GM10266 (cell line): ENCODE measurements around the gene NR2F1.

Experiments used
- DNase-seq: peaks from one replicate; pipeline ENCODE4 v3.0.0; 2012; ENCODE audit errors: extremely low spot score
- TF ChIP-seq, protein P1 (sequence below): IDR thresholded peaks from 2 replicates; pipeline ENCODE4 v1.5.1; 2012; ENCODE audit warnings: mild to moderate bottlenecking, low read depth; ENCODE audit not compliant: control insufficient read depth, insufficient read depth; ENCODE audit errors: missing control alignments

Gene NR2F1

DNA sequence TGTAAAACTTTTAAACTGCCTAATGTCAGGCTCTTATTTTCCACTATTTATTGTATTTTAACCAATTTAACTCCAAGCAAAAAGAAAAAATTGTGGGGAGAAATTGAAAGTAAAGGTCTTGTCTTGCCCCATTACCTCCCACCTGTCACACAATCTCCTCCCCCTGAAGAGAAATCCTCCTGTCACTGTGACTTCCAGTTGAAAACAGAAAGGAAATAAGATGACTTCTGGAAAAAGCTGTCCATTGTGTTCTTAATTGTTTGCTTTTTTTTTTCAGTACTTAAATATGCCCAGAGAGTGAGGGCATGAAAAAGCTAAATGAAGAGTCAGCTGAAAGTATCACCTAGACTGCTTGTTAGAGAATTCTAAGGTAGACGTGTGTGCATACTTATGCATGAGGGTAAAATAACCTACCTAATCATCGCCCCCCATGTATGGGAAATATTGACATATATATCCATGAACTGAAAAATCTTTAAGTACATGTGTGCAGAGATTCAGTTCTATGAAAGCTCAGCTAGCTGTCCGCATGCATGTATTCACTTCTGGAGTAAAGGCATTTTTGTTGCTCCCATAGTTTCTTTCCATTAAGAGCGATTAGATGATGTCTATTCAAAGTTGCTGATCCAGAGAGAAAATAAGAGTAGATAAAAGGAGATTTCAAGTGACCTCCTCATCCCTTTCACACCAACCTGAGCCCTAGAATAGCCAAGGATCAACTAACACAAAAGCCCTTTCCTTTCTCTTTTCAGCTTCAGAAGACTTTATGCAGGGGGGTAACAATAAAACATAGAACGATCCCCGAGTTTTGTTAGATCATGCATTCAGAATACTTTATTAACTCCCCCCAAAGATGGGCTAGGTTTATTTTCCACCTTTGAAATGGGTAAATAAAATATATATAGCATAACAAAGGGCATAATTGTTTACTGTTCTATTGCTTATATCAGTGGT is 7.3 kb upstream of the NR2F1 start:
- TF ChIP-seq, protein P1, sequence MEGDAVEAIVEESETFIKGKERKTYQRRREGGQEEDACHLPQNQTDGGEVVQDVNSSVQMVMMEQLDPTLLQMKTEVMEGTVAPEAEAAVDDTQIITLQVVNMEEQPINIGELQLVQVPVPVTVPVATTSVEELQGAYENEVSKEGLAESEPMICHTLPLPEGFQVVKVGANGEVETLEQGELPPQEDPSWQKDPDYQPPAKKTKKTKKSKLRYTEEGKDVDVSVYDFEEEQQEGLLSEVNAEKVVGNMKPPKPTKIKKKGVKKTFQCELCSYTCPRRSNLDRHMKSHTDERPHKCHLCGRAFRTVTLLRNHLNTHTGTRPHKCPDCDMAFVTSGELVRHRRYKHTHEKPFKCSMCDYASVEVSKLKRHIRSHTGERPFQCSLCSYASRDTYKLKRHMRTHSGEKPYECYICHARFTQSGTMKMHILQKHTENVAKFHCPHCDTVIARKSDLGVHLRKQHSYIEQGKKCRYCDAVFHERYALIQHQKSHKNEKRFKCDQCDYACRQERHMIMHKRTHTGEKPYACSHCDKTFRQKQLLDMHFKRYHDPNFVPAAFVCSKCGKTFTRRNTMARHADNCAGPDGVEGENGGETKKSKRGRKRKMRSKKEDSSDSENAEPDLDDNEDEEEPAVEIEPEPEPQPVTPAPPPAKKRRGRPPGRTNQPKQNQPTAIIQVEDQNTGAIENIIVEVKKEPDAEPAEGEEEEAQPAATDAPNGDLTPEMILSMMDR, result no peak
- DNase-seq, result peak; percentile 9

DNA sequence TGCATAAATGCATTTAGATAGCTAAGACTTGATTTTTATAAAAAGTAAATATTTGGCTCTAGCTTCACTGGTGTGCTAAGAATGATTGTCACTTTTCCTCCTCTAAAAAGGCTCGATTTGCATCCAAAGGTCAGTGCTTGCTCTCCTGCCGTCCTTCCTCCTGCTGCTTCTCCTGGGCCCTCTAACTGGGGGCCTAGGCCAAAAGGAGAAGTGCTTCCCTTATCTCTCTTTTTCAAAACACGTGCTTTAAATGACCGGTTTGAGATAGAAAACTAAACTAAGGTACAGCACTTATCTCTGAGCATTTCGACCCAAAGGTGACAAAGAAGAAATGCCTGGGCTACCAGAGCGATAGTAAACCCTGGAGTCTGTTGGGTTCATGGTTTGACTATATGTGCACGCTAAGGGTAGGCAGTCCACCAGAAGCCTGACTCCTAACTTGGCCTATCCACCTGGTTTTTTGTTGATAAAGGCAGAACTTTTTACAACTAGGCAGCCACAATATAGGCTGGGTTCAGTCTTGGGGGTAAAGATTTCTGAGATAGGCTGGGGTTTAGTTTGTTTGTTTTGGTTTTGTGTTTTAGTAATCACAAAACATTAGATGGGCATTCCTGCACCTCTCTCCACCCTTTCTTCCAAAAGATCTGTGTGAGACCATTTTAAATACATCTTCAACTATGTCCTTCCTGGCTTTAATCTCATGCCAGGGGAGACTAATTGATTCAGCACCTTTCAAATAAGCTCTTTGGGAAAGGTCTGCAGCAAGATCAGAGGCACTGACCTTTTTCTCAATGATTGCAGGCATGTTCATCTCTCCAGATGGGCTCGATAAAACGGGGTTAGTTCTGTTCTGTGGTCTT is 5.8 kb upstream of the NR2F1 start:
- TF ChIP-seq, protein P1, result no peak
- DNase-seq, result no peak

DNA sequence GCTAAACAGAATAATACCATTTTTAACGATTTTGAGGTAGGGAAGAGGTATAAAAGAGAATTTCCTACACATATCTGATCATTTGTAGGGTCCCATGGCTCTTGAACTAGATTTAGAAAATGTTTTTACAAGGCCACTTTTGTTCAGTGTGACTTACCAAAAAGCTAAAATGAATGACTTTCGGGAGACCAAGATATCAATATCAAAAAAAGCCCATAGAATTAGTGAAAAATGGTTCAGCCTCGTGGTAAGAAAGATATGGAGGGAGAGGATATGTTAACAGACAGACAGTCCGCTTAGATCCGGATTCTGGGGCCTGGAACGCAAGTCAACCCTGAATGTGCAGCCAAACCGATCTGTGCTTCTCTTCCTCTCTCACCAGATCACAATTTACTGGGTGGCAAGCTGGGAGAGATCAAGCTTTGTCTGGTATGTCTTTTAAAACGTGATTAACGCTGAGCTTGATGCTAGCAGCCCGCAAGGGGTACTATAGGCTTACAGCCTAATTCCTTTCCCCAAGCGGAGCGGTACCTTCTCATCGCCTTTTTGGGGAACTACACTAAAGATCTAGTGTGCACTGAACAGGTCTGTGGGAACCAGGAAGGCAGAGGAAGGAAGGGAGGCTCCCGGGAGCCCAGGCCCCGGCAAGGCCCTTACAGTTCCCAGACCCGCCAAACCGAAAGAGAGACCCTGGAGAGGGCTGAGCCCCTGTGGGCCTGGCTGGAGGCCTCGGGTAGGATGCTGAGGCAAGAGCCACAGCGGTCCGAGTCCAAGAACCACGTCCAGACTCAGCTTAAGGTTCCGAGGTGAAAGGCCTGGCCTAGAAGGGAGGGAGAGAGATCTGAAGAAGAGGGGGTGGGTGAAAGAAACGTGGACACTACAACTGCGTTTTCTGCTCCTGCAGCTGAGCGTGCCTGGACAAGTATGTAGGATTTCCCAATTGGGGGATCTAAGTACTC is 4.9 kb upstream of the NR2F1 start:
- TF ChIP-seq, protein P1, result no peak
- peak; percentile 10 for DNase-seq

DNA sequence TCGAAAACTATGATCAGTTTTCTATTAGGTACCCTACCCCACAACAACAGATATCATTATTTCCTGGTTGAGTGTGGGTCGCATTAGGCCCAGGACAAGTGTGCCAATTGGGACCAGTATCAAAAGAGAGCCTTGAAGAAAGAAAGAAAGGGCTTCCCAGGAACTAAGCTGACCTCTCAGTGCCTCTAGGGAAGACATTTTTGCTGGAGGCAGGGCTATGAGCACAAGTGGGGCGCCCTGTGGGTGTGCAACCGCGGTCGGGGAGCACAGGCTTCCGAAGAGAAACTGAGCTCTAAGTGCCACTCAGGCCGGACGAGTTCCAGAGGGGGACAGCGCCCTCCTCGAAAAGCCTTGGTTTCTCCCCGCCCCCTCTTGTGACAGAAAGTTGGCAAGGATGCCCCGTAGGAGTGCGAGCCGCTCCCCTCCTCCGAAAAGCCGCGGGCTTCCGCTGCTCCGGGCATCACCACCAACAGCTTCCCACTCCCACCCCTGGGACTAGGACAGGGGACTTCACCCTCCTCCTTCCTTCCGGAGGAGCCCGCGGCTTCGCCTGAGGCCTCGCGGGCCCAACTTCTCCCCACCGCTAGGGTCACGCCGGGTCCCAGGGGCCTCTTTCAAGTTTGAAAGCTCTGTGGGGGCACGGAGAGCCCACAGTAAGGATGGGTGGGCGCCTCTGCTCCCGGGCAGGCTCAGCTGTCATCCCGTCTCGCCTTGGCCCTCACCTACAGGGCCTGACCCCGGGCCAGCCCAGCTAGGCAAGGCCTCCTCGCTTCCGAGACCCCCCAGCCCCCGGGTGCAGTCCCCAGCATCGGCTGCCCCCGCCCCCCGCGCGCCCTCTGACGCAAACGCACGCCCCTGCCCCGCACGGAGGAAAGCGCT is 4.0 kb upstream of the NR2F1 start:
- TF ChIP-seq, protein P1, result no peak
- peak; percentile 24 for DNase-seq

DNA sequence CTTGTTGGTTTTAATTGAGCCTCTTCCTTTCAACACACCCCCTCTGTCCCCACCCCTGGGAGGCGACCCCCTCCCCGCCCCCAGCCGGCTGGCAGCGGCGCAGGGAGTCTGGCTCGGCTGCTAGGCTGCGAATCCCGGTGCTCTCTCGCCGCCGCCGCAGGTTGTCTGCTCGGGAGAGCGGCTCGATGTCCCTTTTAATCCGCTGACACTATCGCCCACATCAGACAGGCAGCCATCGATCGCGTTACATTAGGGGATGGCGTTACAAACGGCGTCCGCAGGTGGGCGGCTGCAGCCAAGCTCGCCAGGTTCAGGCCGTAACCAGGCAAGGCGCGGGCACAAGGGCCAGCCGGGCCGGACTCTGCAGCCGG is 3.3 kb upstream of the NR2F1 start:
- TF ChIP-seq, protein P1, result no peak
- DNase-seq, result peak; percentile 28
